Ramos (cell line): ENCODE data around the gene SAA2.

Source experiments
- in situ Hi-C: fragments of 300-500 bp; cut with MboI; formaldehyde crosslinking; loops from one replicate; pipeline ENCODE4 v1.14.3; 2022; ENCODE audit warnings: low sequenced_read_pairs; ENCODE audit not compliant: unreplicated experiment

Gene SAA2

DNA sequence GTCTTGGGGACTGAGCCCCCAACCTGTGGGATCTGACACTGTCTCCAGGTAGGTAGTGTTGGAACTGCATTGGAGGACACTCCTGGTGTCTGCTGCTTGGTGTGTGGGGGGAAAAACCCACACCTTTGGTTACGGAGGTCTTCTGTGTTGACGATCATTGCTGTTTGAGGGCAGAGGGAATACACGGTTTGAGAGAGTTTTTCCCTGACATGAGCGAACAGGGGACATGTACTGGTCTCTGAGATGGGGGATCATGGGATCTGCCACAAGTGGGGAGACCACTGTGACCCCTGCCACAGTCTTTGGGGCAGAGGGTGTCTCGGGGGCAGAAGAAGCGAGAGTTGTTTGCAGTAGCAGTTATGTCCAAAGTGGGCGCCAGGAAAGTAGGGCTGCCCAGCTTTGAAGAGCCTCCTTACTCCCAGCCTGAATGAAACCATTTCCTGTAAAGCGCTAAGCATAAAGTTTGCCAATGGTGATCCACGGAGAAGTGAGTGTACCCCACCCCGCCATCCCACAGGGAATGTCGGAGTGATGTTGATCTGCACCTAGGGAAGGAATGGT is 5.4 kb upstream of the SAA2 start:
- in situ Hi-C loops: no loop called here

DNA sequence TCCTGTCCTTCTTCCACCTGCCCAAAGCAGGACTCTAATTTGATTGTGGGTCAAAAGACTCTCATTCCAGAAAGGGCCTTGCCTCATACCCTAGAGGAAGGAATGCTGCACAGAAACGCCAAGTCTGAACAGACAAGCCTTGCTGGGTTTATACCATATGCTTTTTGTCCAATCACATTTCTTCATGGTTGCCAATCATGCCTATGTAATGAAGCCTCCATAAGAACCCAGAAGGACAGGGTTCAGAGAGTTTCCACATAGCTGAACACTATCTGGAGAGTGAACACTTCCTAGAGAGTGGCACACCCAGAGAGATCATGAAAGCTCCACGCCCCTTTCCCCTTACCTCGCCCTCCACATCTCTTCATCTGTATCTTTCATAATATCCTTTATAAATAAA is 4.8 kb upstream of the SAA2 start:
- in situ Hi-C loops: no loop called here

DNA sequence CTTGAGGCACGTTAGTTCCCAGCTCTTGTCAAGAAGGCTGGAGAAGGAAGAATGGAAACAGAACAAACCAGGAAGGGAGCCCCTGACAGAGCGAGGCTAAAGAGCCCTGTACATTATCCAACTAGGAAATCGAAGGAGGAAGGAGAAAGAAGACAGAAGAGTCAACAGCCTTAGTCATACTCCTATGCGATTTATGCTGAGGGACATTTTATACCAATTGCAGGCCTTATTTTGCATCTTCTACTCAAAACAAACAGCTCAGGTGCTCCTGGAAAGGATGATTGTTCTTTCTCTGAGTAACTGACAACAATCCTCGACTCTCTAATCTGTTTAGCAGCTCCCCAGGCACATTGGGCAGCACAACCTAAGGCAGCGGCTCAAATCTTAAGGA is 1.3 kb downstream of the SAA2 start:
- in situ Hi-C loops: loop anchor here (10.0 kb wide), 1 partner anchor 488 kb away; no protein-coding TSS in a partner anchor

DNA sequence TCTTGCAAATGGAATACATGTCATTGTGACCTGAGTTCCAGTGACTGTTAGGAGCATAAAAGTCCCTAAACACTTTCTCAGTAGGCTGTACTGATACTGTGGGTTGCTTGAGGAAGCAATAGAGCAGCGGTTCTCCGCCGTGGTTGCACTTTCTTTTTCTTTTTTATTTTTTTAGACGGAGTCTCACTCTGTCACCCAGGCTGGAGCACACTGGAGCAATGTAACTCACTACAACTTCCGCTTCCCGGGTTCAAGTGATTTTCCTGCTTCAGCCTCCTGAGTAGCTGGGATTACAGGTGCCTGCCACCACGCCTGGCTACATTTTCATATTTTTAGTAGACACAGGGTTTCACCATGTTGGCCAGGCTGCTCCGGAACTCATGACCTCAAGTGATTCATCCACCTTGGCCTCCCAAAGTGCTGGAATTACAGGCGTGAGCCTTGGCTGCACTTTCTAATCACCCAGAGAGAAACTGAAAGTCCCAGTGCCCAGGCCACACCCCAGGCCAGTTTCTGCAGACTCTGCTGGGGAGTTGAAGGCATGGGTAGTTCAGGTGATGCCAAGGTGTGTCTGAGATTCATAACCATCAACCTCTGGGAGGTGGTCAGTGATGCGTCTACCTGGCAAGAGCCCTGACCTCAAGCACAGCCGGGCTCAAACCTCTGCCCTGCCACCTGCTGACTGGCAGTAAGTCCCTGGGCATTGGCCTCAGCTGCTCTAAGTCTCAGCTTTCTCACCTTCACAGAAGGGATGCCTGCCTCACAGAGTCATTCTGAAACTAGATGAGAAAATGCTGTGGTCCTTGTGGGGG is 1.9 kb downstream of the SAA2 start:
- in situ Hi-C loops: loop anchor here (10.0 kb wide), 1 partner anchor 488 kb away; no protein-coding TSS in a partner anchor

DNA sequence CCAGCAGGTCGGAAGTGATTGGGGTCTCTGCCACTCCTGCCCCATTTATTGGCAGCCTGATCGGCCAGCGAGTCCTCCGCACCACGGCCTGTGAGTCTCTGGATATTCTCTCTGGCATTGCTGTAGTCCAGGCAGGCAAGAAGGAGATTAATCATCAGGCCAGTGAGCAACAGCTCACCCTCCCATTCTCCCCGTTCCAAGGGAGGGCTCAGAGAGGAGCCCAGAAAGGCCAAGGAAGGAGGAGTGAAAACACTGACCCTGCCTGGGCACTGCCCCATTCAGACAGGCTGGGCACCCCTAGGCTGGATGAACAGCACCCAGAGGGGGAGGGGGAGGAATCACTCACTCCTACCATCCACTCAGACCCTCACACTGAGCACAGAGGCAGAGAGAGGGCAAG is 3.1 kb downstream of the SAA2 start:
- in situ Hi-C loops: loop anchor here (10.0 kb wide), 1 partner anchor 489 kb away; no protein-coding TSS in a partner anchor

DNA sequence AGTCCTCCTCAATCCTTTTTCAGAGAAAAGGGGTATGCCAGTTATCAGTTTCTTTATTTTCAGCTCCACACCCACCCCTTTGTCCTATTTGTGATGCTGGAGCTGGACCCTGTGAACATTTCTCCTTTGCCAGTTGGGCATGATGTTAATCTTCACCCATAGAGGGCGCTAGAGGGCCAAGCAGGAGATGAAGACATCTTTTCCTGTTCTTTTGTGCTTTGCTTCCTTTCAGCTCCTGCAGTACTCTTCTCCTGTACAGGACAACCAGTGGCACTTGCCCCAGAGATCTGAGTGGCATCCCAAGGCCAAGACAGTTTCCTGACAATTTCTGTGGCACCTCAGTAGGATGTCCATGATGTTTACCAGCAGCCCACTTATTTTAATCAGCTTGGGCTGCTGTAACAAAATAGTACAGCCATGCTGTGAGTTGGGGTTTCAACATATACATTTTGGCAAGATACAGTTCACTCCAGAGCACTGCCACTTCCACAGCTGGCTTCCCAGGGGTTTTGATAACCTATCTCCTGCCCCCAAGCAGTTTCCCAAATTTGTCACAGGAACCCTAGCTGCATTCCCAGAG is 4.6 kb downstream of the SAA2 start:
- in situ Hi-C loops: loop anchor here (10.0 kb wide), 1 partner anchor 491 kb away; no protein-coding TSS in a partner anchor

DNA sequence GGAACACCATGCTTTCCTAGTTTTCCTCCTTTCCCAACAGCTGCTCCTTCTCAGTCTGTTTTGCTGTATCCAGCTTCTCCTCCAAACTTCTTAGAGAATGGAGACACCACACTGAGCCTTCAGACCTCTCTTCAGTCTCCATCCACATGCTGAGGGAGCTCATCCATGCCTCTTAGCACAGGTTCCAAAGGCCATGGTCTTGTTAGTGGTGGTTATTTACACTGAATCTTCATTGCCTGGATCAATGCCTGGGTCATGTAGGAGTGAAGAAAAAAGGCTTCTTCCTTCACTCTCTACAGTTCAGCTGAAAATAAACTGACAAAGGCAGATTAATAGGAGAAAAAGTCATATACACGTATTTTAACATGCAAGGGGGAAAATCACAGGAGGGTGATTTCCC is 8.8 kb downstream of the SAA2 start:
- in situ Hi-C loops: loop anchor here (10.0 kb wide), 1 partner anchor 495 kb away; no protein-coding TSS in a partner anchor

DNA sequence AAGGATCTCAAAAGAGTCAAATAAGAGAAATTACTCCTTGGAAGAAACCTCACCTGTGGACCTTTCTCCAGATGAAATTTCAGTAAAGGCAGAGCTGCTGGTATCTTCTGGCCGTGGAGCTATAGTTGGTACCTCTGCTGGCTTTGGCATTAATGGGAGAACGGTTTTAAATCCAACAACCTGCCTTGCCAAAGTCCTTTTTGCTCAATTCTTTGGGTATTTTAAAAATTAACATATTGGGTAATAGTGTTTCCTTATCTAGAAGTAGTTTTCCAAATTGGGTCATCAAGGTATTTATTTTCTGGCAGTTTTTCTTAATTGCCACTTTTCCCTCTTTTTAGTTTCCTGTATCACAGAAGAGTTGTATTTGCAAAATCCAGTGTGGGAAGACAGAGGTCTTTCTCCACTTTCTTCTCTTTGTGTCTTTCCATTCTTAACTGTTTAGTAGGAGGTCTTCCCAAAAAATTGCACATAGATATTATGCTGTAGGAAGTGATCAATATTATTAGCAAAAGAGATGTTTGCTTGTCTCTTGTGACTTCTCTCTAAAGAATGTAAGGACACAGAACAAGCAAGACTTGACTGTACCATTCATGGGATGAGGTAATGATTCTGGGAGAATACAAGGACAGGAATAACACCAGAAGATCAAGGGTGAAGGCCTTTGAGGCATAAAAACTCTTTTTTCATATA is 11.7 kb downstream of the SAA2 start, which contains the start of gene SAA4:
TSS of gene SAA4 (minus strand) at position 139 of the 693 bp plus-strand sequence. CDS start 876 bp downstream, outside the sequence.
- in situ Hi-C loops: no loop called here

DNA sequence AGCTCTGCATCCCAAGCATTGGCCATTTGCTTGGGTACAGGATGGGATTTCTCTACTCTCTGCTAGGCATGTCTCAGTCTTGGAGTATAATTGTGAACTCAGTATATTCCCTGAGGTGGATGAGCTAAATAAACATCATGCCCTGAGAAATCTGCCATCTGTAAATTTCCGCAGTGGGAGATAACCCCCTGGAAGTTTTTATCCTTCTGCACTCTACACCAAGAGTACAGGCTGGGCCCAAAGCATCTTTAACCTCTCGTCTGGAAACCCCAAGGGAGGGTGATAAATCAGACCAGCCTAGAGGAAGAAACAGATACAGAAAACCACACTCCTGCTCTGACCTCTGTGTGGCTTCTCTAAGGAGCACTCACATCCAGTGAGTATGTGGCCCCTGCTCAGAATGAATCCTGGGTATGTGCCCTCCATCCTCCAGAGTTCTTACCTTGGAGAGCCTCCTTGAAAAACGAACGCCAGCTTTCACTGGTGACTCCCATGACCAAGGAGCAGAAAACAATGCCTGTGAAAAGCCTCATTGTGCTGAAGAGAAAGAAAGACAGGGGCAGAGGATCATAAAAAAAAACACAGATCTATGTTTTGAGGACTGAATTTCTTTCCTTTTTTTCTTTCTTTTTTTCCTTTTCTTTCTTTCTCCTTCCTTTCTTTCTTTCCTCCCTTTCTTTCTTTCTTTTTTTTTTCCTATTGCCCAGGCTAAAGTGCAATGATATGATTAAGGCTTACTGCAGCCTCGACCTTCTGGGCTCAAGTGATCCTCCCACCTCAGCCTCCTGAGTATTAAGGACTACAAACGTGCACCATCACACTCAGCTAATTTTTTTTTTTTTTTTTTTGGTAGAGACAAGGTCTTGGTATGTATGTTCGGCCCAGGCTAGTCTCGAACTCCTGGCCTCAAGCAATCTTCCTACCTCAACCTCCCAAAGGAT is 12.8 kb downstream of the SAA2 start:
- in situ Hi-C loops: no loop called here

DNA sequence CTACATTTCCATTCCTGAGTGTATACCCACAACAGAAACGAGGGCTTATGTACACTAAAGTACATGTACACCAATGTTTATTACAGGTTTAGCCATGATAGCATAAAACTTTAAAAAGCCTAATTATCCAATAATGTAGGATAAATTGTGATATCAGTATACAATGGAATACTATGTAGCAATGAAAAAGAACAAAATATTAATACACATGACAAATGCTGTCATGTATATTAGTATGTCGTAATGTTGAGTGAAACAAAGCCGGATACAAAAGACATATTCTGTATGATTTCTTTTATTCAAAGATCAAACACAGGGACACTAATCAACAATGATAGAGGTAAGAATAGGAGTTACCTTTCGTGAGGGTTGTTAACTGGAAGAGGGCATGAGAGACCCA is 14.6 kb downstream of the SAA2 start:
- in situ Hi-C loops: no loop called here

DNA sequence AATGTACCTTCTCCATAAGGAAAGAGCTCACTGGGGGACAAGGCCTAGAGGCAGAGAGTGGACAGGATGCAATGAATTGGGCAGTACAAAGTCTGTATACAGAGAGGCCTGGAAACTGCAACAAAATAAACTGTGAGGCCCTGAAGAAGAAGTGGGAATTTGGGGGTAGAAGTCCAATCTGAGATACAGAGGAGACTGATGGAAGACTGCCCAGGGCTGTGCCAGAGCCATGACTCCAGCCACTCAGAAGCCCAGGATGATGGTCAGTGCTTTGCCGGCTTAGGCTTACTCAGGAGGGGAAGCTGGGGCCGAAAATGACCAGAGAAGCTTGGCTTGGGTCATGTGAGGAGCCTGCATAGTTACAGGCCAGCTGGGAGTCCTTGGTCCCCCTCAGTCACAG is 17.6 kb downstream of the SAA2 start:
- in situ Hi-C loops: no loop called here

DNA sequence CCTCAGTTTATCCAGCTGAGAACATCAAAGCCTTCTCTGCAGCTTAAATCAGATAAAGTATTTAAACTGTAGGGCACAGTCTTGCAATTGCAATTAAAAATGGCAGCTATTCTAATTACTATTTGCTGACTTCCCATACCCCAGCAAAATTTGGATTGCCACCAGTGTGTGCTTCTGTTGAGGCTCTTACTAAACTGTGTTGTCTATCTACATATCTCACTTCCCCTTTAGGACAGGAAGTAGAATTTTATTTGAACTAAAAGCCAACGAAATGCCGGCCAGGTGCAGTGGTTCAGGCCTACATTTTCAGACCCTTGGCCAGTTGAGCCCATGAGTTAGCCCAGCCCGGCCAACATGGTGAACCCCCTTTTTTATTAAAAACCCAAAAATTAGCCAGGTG is 19.0 kb downstream of the SAA2 start:
- in situ Hi-C loops: no loop called here

DNA sequence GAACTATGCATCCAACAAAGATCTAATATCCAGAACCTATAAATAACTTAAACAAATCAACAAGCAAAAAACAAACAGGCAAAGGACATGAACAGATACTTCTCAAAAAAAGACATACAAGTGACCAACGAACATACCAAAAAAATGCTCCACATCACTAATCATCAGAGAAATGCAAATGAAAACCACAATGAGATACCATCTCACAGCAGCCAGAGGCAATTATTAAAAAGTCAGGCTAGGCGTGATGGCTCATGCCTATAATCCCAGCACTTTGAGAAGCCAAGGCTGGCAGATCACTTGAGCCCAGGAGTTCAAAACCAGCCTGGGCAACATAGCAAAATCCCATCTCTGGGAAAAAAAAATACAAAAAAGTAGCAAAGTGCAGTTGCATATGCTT is 22.6 kb downstream of the SAA2 start:
- in situ Hi-C loops: no loop called here

DNA sequence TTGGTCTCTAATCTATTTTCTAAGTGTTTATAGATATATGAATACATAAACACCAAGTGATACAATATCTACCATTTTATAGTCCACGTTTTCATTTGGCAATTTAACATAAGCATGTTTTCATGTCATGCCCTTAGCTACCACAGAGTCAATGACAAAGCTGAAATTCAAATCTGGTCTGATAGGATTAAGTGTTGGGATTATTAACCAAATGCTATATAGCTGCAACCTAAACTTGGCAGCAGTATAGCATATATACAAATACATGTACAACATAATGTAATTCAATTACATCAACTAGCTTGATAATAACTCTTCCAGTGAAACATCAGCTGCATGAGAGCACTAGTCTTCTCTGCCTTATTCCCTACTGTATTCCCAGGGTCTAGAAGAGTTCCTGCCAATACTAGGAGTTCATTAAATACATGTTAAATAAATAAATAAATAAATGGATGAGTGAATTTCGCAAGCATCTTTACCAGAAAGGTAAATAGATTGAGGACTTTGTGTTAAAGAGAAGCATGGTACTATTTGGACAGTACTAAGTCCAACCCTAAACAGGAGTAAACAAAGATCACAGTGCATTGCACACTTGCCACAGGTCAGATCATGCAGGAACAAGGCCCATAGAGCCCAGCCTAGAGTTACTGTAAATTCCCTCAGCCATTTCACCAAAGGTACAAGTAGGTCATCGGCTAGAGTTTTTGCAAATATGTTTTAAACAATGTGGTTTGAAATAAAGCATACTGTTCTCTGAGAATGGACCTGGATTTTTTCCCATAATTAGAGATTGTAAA is 24.7 kb downstream of the SAA2 start:
- in situ Hi-C loops: no loop called here

DNA sequence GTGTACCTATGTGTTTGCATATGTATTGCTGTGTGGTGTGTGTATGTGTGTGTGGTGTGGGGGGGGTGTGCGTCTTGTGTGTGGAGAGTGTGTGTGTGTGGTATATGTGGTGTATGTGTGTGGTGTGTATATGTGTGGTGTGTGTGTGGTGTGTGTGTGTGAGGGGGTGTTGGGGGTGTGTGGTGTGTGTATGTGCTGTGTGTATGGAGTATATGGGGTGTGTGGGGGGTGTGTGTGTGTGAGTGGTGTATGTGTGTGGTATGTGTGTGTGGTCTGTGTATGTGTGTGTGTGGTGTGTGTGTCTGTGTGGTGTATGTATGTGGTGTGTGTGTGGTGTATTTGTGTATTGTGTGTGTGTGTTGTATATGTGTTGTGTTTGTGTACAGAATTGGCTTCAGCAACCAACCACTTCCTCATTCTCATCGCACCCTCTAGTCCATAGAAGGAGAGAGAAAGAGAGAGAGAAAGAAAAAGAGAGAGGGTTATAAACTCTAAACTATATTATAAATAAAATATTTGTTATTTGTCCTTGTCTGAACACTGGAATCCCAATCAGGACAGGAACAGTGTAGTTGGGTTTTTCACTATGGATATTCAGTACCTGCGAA is 25.6 kb downstream of the SAA2 start:
- in situ Hi-C loops: no loop called here

DNA sequence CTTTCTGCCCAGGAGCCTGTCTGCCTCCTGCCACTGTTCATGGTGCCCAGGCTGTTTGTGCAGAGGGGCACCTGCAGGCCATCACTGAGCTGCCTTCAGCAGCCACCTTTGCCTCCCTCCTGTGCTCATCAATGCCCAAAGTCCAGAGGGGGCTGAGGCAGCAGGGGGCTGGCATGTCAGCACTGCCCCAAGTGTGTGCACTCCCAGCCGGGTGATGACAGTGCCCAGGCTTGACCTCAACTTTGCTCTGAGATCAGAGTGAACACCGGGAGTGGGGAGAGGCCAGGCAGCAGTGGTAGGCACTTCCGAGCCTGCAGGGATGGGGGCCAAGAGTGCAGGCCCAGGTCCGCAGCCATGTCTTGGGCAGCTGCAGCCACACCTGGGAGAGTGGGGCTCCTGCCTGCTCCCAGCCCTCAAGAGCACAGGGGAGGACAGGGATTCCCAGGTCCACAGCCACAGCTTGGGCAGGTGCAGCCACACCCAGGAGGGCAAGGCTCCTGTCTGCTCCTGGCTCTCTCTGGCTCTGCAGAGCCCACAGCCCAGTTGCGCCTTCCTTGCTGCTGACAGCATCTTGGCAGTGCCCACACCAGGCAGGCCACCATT is 27.1 kb downstream of the SAA2 start:
- in situ Hi-C loops: no loop called here

DNA sequence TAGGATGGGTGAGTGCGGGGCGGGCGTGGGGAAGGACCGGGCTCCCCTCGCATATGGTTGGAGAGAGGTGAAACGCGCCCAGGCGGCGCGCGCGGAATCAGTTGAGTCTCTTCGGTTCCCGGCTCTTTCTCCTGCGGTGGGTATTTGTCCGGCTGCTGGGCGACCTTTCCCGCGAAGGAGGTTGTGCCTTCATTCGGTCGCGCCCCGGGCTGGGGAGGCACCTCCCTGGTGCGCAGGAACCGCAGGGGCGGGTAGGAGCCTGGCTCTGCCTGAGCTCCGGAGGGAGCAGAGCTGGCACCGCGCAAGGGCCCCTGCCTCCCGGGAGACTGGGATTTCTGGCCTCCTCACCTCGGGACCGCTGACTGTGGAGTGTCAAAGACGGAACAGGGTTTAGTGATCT is 39.4 kb downstream of the SAA2 start:
- in situ Hi-C loops: no loop called here

DNA sequence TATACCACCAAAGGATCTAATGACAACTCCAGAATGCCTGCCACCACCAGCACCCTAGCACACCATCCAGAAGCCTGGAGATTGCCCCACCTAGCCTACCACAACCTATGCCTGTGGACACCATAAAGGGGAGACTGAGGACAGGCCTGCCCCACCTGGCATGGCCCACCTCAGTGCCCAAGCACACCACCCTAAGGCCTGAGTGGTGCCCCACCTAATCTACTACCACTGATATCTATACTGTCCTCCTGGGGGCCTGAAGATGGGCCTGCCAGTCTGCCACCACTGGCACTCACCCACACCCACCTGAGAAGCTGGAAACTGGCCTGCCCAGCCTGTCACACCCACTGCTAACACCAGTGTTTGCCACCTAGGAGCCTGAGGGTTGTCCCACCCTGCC is 43.7 kb downstream of the SAA2 start:
- in situ Hi-C loops: no loop called here
